ENCODE data around the gene RRM2. TPM values are rescaled to one million over a fixed set of nuclear protein-coding genes. Genes with fewer than 3 reads are reported as not detected.

RRM2 gene
- total RNA-seq, 1 donor from 2014 or later, result 28.3 TPM

DNA sequence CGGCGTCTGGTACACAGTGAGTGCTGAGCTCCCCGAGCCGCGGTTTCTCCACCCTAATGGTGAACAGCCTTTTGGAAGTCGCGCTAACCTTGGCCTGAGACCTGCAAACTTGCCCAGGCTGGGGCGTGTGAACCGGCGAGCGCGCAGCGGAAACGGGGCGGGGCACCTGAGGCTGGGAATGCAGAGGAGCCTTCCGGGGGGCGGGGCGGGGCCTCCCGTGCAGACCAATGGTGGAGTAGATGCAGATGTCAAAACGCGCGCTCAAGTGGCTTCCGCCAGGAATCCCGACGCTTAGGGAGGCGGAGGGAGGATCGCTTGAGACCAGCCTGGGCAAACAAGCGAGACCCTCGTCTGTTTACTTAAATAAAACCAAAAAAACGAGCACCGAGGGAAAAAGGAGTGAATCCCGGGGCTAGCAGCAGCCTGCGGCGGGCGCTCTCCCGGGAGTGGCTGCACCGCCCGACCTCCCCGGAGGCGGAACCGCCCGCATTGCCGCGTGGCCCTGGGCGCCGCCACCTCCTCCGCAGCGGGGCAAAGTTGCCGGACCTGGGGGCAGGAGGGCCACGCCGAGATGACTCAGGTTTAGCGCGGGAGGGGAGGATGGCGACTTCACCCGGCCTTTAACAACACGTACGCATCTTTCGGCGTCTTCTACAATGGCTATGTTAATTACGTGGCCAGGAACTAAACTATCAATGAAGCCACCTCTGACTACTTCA is 2.2 kb upstream of the RRM2 start:
- Mint-ChIP-seq H3K4me1 (ENCODE audit: unreplicated experiment) (peaks cover 42% of the 10 kb centered on the region), H3K4me3 (ENCODE audit: unreplicated experiment) (peak overlapping the region; percentile 97), H3K36me3 (ENCODE audit: unreplicated experiment) (no peaks in the 10 kb centered on the region), H3K9me3 (ENCODE audit: unreplicated experiment) (no peaks in the 10 kb centered on the region), H3K27me3 (ENCODE audit: unreplicated experiment) (no peaks in the 10 kb centered on the region), H3K27ac (ENCODE audit: unreplicated experiment) (peak overlapping the region; percentile 94)
- peak; percentile 94 for DNase-seq (ENCODE audit: extremely low spot score, unreplicated experiment)
- TF ChIP-seq, protein P1, sequence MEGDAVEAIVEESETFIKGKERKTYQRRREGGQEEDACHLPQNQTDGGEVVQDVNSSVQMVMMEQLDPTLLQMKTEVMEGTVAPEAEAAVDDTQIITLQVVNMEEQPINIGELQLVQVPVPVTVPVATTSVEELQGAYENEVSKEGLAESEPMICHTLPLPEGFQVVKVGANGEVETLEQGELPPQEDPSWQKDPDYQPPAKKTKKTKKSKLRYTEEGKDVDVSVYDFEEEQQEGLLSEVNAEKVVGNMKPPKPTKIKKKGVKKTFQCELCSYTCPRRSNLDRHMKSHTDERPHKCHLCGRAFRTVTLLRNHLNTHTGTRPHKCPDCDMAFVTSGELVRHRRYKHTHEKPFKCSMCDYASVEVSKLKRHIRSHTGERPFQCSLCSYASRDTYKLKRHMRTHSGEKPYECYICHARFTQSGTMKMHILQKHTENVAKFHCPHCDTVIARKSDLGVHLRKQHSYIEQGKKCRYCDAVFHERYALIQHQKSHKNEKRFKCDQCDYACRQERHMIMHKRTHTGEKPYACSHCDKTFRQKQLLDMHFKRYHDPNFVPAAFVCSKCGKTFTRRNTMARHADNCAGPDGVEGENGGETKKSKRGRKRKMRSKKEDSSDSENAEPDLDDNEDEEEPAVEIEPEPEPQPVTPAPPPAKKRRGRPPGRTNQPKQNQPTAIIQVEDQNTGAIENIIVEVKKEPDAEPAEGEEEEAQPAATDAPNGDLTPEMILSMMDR (IDR thresholded peaks at IDR 0.05), result no peak

DNA sequence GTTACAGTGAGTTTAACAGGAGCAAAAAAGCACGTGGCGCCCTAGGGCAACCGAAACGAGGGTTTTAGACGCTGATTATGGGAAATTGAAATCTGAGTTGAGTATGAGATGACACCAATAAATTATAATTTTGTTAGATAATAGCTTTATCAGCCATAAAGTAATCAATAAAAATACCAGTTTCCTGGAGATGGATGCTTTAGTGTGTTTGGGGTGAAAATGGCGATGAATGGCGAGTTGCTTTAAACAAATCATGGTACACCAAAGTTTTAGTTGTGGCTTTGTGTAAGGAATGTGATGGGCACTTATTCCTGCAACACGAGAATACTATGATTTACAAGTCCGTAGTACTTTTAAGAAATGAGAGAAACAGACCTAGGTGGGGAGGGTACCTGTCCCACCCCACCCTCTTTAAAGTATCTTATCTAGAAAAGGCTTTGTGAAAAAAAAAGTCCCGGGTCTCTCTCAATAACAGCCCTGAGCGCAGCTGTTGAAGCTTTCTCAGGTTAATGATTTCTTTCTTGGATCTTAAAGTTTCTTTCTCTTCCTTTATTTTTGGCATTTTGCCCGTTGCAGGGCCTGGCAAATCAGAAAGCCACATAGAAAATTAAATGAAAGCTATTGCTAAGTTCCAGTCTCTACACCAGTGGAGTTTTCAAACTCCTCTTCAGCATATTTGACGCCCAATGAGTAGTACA is 1.5 kb upstream of the RRM2 start:
- Mint-ChIP-seq H3K9me3 (ENCODE audit: unreplicated experiment) (no peaks in the 10 kb centered on the region), H3K4me3 (ENCODE audit: unreplicated experiment) (peak overlapping the region; percentile 97), H3K36me3 (ENCODE audit: unreplicated experiment) (no peaks in the 10 kb centered on the region), H3K27me3 (ENCODE audit: unreplicated experiment) (no peaks in the 10 kb centered on the region), H3K27ac (ENCODE audit: unreplicated experiment) (peak overlapping the region; percentile 82), H3K4me1 (ENCODE audit: unreplicated experiment) (peaks cover 47% of the 10 kb centered on the region)
- no peak for DNase-seq (ENCODE audit: extremely low spot score, unreplicated experiment)
- TF ChIP-seq, protein P1 (IDR thresholded peaks at IDR 0.05), result no peak

GRCh38 chr2:10123281-10123680 is 742 bp downstream of the RRM2 start:
- Mint-ChIP-seq H3K9me3 (ENCODE audit: unreplicated experiment) (no peaks in the 10 kb centered on the region), H3K27me3 (ENCODE audit: unreplicated experiment) (no peaks in the 10 kb centered on the region), H3K4me3 (ENCODE audit: unreplicated experiment) (peak overlapping the region; percentile 75), H3K36me3 (ENCODE audit: unreplicated experiment) (no peaks in the 10 kb centered on the region), H3K4me1 (ENCODE audit: unreplicated experiment) (peaks cover 49% of the 10 kb centered on the region), H3K27ac (ENCODE audit: unreplicated experiment) (peak overlapping the region; percentile 82)
- DNase-seq (ENCODE audit: extremely low spot score, unreplicated experiment), result no peak
- TF ChIP-seq, protein P1 (IDR thresholded peaks at IDR 0.05), result no peak

- no peak for DNase-seq (ENCODE audit: extremely low spot score, unreplicated experiment)
These were observed 2.1 kb downstream of the RRM2 start for GRCh38 chr2:10124538-10125045.

More at GRCh38 chr2:10124538-10125045, 2.1 kb downstream of the RRM2 start:
- Mint-ChIP-seq H3K27me3 (ENCODE audit: unreplicated experiment) (no peaks in the 10 kb centered on the region), H3K27ac (ENCODE audit: unreplicated experiment) (peak overlapping the region; percentile 82), H3K4me3 (ENCODE audit: unreplicated experiment) (peak overlapping the region; percentile 75), H3K36me3 (ENCODE audit: unreplicated experiment) (no peaks in the 10 kb centered on the region), H3K9me3 (ENCODE audit: unreplicated experiment) (no peaks in the 10 kb centered on the region), H3K4me1 (ENCODE audit: unreplicated experiment) (peaks cover 49% of the 10 kb centered on the region)
- TF ChIP-seq, protein P1 (IDR thresholded peaks at IDR 0.05), result peak; percentile 84

Data from osteocyte (in vitro differentiated cells).